Progenitor cell of endocrine pancreas (in vitro differentiated cells): Measurements from ENCODE around the gene ZBTB2. TPM values are rescaled to one million over a fixed set of nuclear protein-coding genes. Genes with fewer than 3 reads are reported as not detected.
"Not testable (repeated sequence)": the region's sequence is repeated elsewhere in the genome, so short reads cannot be mapped to it uniquely, and the experiment has no call there.

Source experiments
- DNase-seq: peaks from one replicate; pipeline ENCODE4 v3.0.0; 2021; ENCODE audit warnings: low spot score; ENCODE audit not compliant: unreplicated experiment
- H3K27ac Mint-ChIP-seq: 2 replicates; pipeline ENCODE4 v1.8.0; 2021; ENCODE audit warnings: mild to moderate bottlenecking, moderate library complexity, mixed read lengths
- H3K27me3 Mint-ChIP-seq: 2 replicates; pipeline ENCODE4 v1.8.0; 2021; ENCODE audit warnings: mixed read lengths
- H3K36me3 Mint-ChIP-seq: 2 replicates; pipeline ENCODE4 v1.8.0; 2022; ENCODE audit warnings: mixed read lengths; ENCODE audit not compliant: insufficient read depth
- H3K4me1 Mint-ChIP-seq: 2 replicates; pipeline ENCODE4 v1.8.0; 2021; ENCODE audit warnings: low read depth, mixed read lengths
- H3K4me3 Mint-ChIP-seq: 2 replicates; pipeline ENCODE4 v1.8.0; 2021; ENCODE audit warnings: low read depth, mild to moderate bottlenecking, moderate library complexity, mixed read lengths
- H3K9me3 Mint-ChIP-seq: 2 replicates; pipeline ENCODE4 v1.8.0; 2021; ENCODE audit warnings: low read depth, mixed read lengths
- CTCF ChIP-seq: fragments of 200-600 bp; sonication (generic); IDR thresholded peaks from one replicate; pipeline ENCODE4 v1.5.0; 2021; ENCODE audit warnings: antibody characterized with exemption, mild to moderate bottlenecking; ENCODE audit not compliant: unreplicated experiment
- total RNA-seq: library from RNA; stranded (reverse); gene quantifications from 2 replicates; pipeline ENCODE4 v1.2.1, GENCODE V29; 2021

ZBTB2 gene
- total RNA-seq, 1 donor from 2014 or later: 15.2 TPM

- Mint-ChIP-seq H3K27me3 (peaks cover 51% of the 10 kb centered on the region), H3K27ac (no peak overlapping the region), H3K36me3 (peaks cover 7% of the 10 kb centered on the region), H3K4me1 (peaks cover 19% of the 10 kb centered on the region), H3K4me3 (no peak overlapping the region), H3K9me3 (peaks cover 13% of the 10 kb centered on the region)
- no peak for TF ChIP-seq CTCF
- DNase-seq: no peak
Observed at GRCh38 chr6:151317103-151317994, 74.0 kb downstream of the ZBTB2 start.

GRCh38 chr6:151315661-151316060 lies 75.7 kb downstream of the ZBTB2 start:
- not testable (repeated sequence) for H3K4me3 Mint-ChIP-seq, H3K27ac Mint-ChIP-seq, DNase-seq, H3K9me3 Mint-ChIP-seq, H3K36me3 Mint-ChIP-seq
- H3K27me3 Mint-ChIP-seq: peaks cover 56% of the 10 kb centered on the region
- peaks cover 23% of the 10 kb centered on the region for H3K4me1 Mint-ChIP-seq

Other genes with a start within 250 kb of the ZBTB2 start
- 10.6 and 19.3 TPM in 2 replicates for gene AKAP12, start 151.6 kb downstream of the ZBTB2 start, total RNA-seq
- 38.5 and 40.2 TPM in 2 replicates for gene RMND1, start 60.6 kb upstream of the ZBTB2 start, total RNA-seq
- 0.22 TPM in 1 of 2 replicates, not detected in the other for gene CCDC170, start 102.5 kb upstream of the ZBTB2 start, total RNA-seq